OCI-LY7 (cell line): ENCODE data around the gene DBF4B. TPM values are rescaled to one million over a fixed set of nuclear protein-coding genes. Genes with fewer than 3 reads are reported as not detected.

Experiments used
- BruUV-seq: library from RNA; stranded (reverse); fragments of 400-500 nt; replicated peaks from 2 replicates; lab custom pipeline; 2021; lab: Mats Ljungman, UMichigan
- CTCF ChIA-PET: fragments of 300-600 bp; sonication (Branson Sonifier 250); formaldehyde crosslinking; loops from one replicate; lab custom pipeline; 2022; ENCODE audit warnings: antibody characterized with exemption; ENCODE audit not compliant: unreplicated experiment; lab: Charles Lee
- POLR2A ChIA-PET: fragments of 300-600 bp; sonication (Branson Sonifier 250); formaldehyde crosslinking; loops from one replicate; lab custom pipeline; 2022; ENCODE audit warnings: antibody characterized with exemption; lab: Charles Lee
- DNase-seq: peaks from one replicate; pipeline ENCODE4 v3.0.0-alpha.2; 2015; ENCODE audit warnings: low spot score
- H2AFZ ChIP-seq: fragments of 200-600 bp; sonication (generic), shearing (Covaris generic); 2 replicates; pipeline ENCODE4 v1.6.1; 2014; ENCODE audit warnings: mild to moderate bottlenecking, antibody characterized with exemption, low read length, moderate library complexity
- H3K27ac ChIP-seq: fragments of 200-600 bp; sonication (generic); 2 replicates; pipeline ENCODE4 v1.5.1; 2014; ENCODE audit warnings: mixed run types, low read depth, mild to moderate bottlenecking, moderate library complexity, low read length, inconsistent platforms; ENCODE audit not compliant: poor library complexity, severe bottlenecking
- H3K36me3 ChIP-seq: fragments of 200-600 bp; sonication (generic); 2 replicates; pipeline ENCODE4 v1.6.1; 2014; ENCODE audit warnings: mild to moderate bottlenecking, antibody characterized with exemption, low read length, moderate library complexity, mixed read lengths; ENCODE audit not compliant: insufficient read depth
- H3K4me1 ChIP-seq: fragments of 200-600 bp; sonication (generic); 2 replicates; pipeline ENCODE4 v1.5.1; 2014; ENCODE audit warnings: mild to moderate bottlenecking, low read length; ENCODE audit not compliant: insufficient read depth, poor library complexity, severe bottlenecking
- H3K4me2 ChIP-seq: fragments of 200-600 bp; sonication (generic); 2 replicates; pipeline ENCODE4 v1.6.1; 2014; ENCODE audit warnings: mild to moderate bottlenecking, low read length
- H3K4me3 ChIP-seq: fragments of 200-600 bp; sonication (generic); 2 replicates; pipeline ENCODE4 v1.5.1; 2014; ENCODE audit warnings: mild to moderate bottlenecking, low read depth, low read length; ENCODE audit not compliant: poor library complexity, severe bottlenecking
- H3K79me2 ChIP-seq: fragments of 200-600 bp; sonication (generic); 2 replicates; pipeline ENCODE4 v1.6.1; 2016; ENCODE audit warnings: low read depth, mild to moderate bottlenecking, low read length, moderate library complexity, mixed read lengths; ENCODE audit not compliant: insufficient read depth
- H3K9me2 ChIP-seq: fragments of 200-600 bp; sonication (generic); 2 replicates; pipeline ENCODE4 v1.6.1; 2016; ENCODE audit warnings: mild to moderate bottlenecking, low read length, mixed read lengths; ENCODE audit not compliant: insufficient read depth
- H3K9me3 ChIP-seq: fragments of 200-600 bp; sonication (generic); 2 replicates; pipeline ENCODE4 v1.6.1; 2014; ENCODE audit warnings: mild to moderate bottlenecking, mixed run types, low read length, mixed read lengths
- H4K20me1 ChIP-seq: fragments of 200-600 bp; sonication (generic); 2 replicates; pipeline ENCODE4 v1.6.1; 2014; ENCODE audit warnings: mild to moderate bottlenecking, antibody characterized with exemption, low read length, moderate library complexity, mixed read lengths; ENCODE audit not compliant: insufficient read depth
- CTCF ChIP-seq: fragments of 200-600 bp; sonication (generic); conservative IDR thresholded peaks from 2 replicates; pipeline ENCODE4 v1.5.1; 2014; ENCODE audit warnings: mild to moderate bottlenecking, antibody characterized with exemption, low read length, moderate library complexity, mixed read lengths
- EZH2phosphoT487 ChIP-seq: fragments of 200-600 bp; sonication (generic); IDR thresholded peaks from 2 replicates; pipeline ENCODE4 v1.6.1; 2018; ENCODE audit warnings: low read depth, borderline replicate concordance, mild to moderate bottlenecking, mixed run types, antibody characterized with exemption, low read length, moderate library complexity, mixed read lengths
- intact Hi-C: fragments of 100-400 bp; cut with micrococcal nuclease; formaldehyde crosslinking; loops from one replicate; pipeline ENCODE4 v1.10.0; 2022; ENCODE audit not compliant: unreplicated experiment
- total RNA-seq, 2 experiments: library from RNA; depleted of rRNA in 1 of 2; stranded (reverse); fragments of >200 nt in 1 of 2; shearing (Covaris generic) in 1 of 2; gene quantifications; 2 replicates each; pipeline ENCODE4 v1.2.3, GENCODE V29; 2014 to 2022

DBF4B gene
- total RNA-seq, 2 experiments from 2014 or later = 18.1 to 45.8 TPM

- TF ChIP-seq EZH2phosphoT487 (no peak), CTCF (no peak)
- H3K4me2 ChIP-seq = no peak overlapping the region
- no TSS peak for BruUV-seq
- no peaks in the 10 kb centered on the region for H3K9me3 ChIP-seq
- ChIA-PET POLR2A (no interaction called here), CTCF (no interaction called here)
- no peak overlapping the region for H3K27ac ChIP-seq
- no peaks in the 10 kb centered on the region for H3K79me2 ChIP-seq
- intact Hi-C loops = no loop called here
- H3K36me3 ChIP-seq = no peaks in the 10 kb centered on the region
- peaks cover 3% of the 10 kb centered on the region for H3K4me1 ChIP-seq
- DNase-seq = no peak
- H2AFZ ChIP-seq = no peak overlapping the region
- no peaks in the 10 kb centered on the region for H4K20me1 ChIP-seq
- no peaks in the 10 kb centered on the region for H3K9me2 ChIP-seq
- no peak overlapping the region for H3K4me3 ChIP-seq
Observed at GRCh38 chr17:44769647-44770084, 61.2 kb downstream of the DBF4B start.

GRCh38 chr17:44770166-44770925, 61.9 kb downstream of the DBF4B start:
- POLR2A ChIA-PET = no interaction called here
- no peaks in the 10 kb centered on the region for H3K9me2 ChIP-seq
- intact Hi-C loops = no loop called here
- H3K27ac ChIP-seq = no peak overlapping the region
- H3K9me3 ChIP-seq = no peaks in the 10 kb centered on the region
- TF ChIP-seq CTCF (no peak), EZH2phosphoT487 (no peak)
- no peak overlapping the region for H2AFZ ChIP-seq
- H3K4me3 ChIP-seq = no peak overlapping the region
- H3K4me2 ChIP-seq = no peak overlapping the region
- DNase-seq = no peak
- no TSS peak for BruUV-seq
- peaks cover 4% of the 10 kb centered on the region for H3K4me1 ChIP-seq
- no peaks in the 10 kb centered on the region for H3K79me2 ChIP-seq
- no peaks in the 10 kb centered on the region for H4K20me1 ChIP-seq
- CTCF ChIA-PET = interaction anchor here (0.6 kb wide), 1 partner anchor 1648 kb away, joined by 3 read pairs; no protein-coding TSS in a partner anchor
- H3K36me3 ChIP-seq = no peaks in the 10 kb centered on the region
